GM12878 (cell line): ENCODE data around the gene SPSB3.

ENCODE experiments used
- CBFB ChIP-seq: IDR thresholded peaks from 2 replicates; pipeline ENCODE4 v1.6.1; 2016; ENCODE audit warnings: antibody characterized with exemption, low read depth
- CREB1 ChIP-seq: IDR thresholded peaks from 2 replicates; pipeline ENCODE4 v1.6.1; 2012; ENCODE audit warnings: low read depth, mild to moderate bottlenecking, inconsistent platforms
- HDAC2 ChIP-seq: fragments of 200-600 bp; sonication (generic); IDR thresholded peaks from 2 replicates; pipeline ENCODE4 v1.6.1; 2017
- JUND ChIP-seq: IDR thresholded peaks from 2 replicates; pipeline ENCODE4 v1.6.1; 2012; ENCODE audit warnings: low read depth, mild to moderate bottlenecking, low read length, improper control_type of control experiment, moderate library complexity
- NFXL1 ChIP-seq: fragments of 450-650 bp; IDR thresholded peaks from 2 replicates; pipeline ENCODE4 v1.6.1; 2017; ENCODE audit warnings: antibody characterized with exemption, mild to moderate bottlenecking, borderline replicate concordance
- TAF1 ChIP-seq: IDR thresholded peaks from 2 replicates; pipeline ENCODE4 v1.6.1; 2011; ENCODE audit warnings: mild to moderate bottlenecking, low read depth, low read length, borderline replicate concordance
- ZNF24 ChIP-seq: fragments of 450-650 bp; IDR thresholded peaks from 2 replicates; pipeline ENCODE4 v1.6.1; 2017; ENCODE audit warnings: antibody characterized with exemption, mild to moderate bottlenecking
- ZNF622 ChIP-seq: fragments of 450-650 bp; IDR thresholded peaks from 2 replicates; pipeline ENCODE4 v1.6.1; 2017; ENCODE audit warnings: mild to moderate bottlenecking, inconsistent platforms
- TF ChIP-seq, protein P1 (sequence below), 3 experiments: IDR thresholded peaks in 2 of 3; conservative IDR thresholded peaks in 1 of 3; 2 replicates each; pipeline ENCODE4 v1.5.1; 2011; ENCODE audit warnings: low read depth in 3 of 3, low read length in 3 of 3, mild to moderate bottlenecking in 3 of 3, control low read depth in 2 of 3, moderate library complexity in 2 of 3, inconsistent platforms in 1 of 3, mixed read lengths in 1 of 3; ENCODE audit not compliant: control insufficient read depth in 2 of 3, insufficient read depth in 1 of 3; ENCODE audit errors: extremely low read depth in 1 of 3
- TF ChIP-seq, protein P2 (sequence below): fragments of 450-650 bp; IDR thresholded peaks from 2 replicates; pipeline ENCODE4 v1.6.1; 2017; ENCODE audit warnings: mild to moderate bottlenecking
- TF ChIP-seq, protein P3 (sequence below): IDR thresholded peaks from 2 replicates; pipeline ENCODE4 v1.6.1; 2011; ENCODE audit warnings: low read depth, mild to moderate bottlenecking, low read length, moderate library complexity, borderline replicate concordance; ENCODE audit errors: extremely low read depth

DNA sequence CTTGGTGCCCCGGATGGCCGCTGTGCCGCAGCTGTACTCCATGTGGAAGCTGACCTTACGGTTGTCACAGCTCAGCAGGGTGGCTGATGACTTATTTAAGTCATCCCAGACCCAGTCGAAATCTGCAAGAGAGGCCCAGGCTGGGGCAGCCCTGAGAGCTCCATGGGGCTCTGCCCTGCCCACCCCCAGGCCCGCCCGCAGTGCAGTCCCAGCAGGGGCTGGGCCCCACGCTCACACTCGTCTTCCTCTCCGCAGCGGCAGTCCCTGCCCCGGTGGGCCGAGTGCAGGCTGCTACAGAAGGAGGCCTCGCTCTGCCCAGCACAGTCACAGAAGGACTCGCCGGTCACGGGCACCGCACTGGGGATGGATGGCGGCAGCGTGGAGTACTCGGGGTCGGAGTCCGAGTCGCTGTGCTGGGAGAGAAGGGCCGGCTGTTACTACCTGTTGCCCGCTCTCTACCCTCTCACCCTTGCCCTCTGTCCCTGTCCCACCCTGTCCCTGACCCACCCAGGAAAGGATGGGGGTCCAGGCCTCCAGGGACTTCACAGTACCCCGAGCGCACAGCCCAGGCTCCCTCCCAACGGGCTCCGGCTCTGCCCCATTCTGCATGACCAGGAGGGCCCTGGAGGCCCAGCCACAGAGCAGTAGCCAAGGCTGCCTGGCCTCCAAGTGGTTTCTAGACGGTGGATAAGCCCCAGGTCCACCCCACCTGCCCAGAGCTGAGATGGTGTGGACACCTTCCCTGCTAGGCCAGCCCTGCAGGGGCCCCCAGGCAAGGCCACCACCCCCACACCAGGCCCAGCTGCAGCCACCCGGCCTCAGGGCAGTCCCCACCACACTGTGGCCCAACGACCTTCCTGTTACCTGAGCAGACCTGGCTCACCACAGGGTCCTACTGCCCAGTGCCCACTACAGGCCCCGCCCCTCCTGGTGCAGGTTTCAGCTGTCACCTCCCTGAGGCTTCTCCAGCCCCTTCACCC is 3.9 kb downstream of the SPSB3 start:
- TF ChIP-seq CBFB (no peak), TAF1 (no peak), ZNF24 (no peak), JUND (no peak), CREB1 (no peak), NFXL1 (no peak), ZNF622 (no peak), HDAC2 (no peak)
- TF ChIP-seq, protein P1, sequence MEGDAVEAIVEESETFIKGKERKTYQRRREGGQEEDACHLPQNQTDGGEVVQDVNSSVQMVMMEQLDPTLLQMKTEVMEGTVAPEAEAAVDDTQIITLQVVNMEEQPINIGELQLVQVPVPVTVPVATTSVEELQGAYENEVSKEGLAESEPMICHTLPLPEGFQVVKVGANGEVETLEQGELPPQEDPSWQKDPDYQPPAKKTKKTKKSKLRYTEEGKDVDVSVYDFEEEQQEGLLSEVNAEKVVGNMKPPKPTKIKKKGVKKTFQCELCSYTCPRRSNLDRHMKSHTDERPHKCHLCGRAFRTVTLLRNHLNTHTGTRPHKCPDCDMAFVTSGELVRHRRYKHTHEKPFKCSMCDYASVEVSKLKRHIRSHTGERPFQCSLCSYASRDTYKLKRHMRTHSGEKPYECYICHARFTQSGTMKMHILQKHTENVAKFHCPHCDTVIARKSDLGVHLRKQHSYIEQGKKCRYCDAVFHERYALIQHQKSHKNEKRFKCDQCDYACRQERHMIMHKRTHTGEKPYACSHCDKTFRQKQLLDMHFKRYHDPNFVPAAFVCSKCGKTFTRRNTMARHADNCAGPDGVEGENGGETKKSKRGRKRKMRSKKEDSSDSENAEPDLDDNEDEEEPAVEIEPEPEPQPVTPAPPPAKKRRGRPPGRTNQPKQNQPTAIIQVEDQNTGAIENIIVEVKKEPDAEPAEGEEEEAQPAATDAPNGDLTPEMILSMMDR (IDR thresholded peaks at IDR 0.05 in 2 of 3, conservative IDR thresholded peaks at IDR 0.05 in 1 of 3; ENCODE audit: control insufficient read depth in 2 of 3, extremely low read depth in 1 of 3, insufficient read depth in 1 of 3, low read depth in 3 of 3, low read length in 3 of 3) = no peak
- TF ChIP-seq, protein P2, sequence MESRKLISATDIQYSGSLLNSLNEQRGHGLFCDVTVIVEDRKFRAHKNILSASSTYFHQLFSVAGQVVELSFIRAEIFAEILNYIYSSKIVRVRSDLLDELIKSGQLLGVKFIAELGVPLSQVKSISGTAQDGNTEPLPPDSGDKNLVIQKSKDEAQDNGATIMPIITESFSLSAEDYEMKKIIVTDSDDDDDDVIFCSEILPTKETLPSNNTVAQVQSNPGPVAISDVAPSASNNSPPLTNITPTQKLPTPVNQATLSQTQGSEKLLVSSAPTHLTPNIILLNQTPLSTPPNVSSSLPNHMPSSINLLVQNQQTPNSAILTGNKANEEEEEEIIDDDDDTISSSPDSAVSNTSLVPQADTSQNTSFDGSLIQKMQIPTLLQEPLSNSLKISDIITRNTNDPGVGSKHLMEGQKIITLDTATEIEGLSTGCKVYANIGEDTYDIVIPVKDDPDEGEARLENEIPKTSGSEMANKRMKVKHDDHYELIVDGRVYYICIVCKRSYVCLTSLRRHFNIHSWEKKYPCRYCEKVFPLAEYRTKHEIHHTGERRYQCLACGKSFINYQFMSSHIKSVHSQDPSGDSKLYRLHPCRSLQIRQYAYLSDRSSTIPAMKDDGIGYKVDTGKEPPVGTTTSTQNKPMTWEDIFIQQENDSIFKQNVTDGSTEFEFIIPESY = no peak
- TF ChIP-seq, protein P3, sequence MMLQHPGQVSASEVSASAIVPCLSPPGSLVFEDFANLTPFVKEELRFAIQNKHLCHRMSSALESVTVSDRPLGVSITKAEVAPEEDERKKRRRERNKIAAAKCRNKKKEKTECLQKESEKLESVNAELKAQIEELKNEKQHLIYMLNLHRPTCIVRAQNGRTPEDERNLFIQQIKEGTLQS = no peak
